SIG-M5 treated with dmso at 0.1 percent for 504 hours (cell line): ENCODE measurements around the gene ANKAR.
"Not testable (repeated sequence)": the region's sequence is repeated elsewhere in the genome, so short reads cannot be mapped to it uniquely, and the experiment has no call there.

Experiments
- DNase-seq: peaks from one replicate; lab custom pipeline; 2025; ENCODE audit not compliant: unreplicated experiment; lab: John Stamatoyannopoulos, UW

Gene ANKAR, protein sequence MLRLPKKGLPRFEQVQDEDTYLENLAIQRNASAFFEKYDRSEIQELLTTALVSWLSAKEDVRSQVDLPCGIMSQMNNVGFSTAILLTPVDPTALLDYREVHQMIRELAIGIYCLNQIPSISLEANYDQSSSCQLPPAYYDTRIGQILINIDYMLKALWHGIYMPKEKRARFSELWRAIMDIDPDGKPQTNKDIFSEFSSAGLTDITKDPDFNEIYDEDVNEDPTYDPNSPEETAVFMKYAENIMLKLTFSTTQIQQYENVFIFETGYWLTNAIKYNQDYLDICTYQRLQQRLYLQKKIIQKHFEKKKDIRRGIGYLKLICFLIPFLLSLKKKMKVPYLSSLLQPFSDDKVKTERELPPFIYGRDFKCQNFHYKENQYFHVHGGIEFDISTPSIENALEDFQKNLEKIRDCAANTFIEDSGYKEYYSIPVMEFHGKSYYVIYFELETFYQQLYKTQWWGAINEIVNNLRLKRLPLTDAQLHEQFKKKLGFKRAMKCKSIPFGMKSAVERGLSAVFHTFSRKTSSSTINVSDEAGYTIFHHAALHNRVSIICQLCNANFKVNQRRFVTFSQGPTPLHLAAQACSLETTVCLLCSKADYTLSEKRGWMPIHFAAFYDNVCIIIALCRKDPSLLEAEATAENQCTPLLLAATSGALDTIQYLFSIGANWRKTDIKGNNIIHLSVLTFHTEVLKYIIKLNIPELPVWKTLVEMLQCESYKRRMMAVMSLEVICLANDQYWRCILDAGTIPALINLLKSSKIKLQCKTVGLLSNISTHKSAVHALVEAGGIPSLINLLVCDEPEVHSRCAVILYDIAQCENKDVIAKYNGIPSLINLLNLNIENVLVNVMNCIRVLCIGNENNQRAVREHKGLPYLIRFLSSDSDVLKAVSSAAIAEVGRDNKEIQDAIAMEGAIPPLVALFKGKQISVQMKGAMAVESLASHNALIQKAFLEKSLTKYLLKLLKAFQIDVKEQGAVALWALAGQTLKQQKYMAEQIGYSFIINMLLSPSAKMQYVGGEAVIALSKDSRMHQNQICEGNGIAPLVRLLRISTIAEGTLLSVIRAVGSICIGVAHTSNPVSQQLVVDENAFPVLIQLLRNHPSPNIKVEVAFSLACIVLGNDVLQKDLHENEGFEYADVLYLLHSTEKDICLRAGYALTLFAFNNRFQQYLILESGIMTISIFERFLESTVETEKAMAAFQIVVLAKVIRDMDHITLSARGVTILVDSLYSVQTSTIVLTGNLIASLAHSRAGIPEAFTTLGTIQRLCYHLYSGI (N-terminal part only)

DNA sequence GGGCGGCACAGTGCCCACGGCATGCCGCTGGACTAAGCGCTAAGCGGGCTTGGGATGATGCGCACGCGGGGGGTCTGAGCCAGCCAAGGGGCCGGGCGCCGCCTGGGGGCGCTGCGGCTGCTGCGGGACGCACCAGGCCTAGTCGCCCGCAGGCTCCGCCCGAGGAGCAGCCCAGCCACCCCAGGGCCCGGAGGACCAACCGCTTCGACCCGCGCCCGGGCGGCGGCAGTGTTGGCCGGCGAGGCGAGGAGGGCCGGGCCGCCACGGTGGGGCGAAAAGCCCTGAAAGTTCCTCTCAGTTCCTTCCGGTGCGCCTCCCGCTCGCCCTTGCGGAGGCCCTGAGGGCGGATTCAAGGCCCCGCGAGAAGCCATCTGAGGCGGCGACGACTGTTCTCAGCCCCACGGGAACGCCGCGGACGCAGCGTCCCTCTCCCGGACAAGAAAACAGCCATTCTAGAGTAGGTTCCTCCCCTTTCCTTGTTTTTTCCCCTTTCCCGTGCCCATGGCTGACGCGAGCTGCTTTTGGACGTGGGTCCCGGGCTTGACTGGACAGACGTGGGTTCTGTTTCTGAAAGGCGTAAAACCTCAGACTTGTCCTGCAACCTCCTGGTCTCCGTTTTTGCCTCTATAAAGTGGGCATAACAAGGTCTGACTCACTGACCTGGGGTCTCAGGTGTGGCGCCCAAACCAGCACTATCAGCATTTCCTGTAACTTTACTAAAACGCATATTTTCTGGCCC lies at the start of gene ANKAR:
Gene ANKAR (plus strand): TSS at position 297 of the 739 bp plus-strand sequence. CDS start 1,821 bp downstream, outside the sequence.
- DNase-seq = no peak

DNA sequence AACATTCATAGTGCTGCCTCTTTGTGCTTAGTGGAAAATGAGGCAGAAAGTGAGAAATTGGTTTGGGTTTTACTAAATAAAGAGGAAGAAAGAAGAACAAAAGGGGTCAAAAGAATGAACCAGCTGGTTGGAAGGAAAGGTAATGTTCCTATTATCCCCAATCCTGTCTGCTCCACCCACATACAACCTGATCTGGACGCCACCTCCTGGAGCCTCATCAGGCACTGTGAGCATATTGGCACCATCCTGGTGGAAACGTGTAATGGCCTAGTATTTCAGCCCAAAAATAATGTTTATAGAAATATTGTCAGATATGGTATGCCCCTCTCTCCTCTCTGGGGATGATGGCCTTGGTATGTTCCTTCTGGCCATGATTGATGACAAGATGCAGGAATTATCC lies 48.8 kb upstream of the ANKAR start:
- no peak for DNase-seq

DNA sequence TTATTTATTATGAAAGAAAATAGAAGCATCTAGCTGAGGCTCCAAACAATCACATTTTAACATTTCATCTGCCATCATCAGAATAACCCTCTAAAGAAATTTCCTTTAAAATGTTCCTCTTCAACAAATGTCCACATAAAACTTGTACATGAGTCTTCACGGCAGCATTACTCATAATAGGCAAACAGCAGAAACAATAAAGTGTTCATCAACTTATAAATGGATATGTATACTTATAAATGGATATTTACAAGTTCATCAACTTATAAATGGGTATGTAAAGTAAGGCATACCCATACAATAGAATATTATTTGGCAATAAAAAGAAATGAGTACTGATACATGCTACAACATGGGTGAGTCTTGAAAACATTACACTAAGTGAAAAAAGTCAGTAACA lies 46.7 kb upstream of the ANKAR start:
- no peak for DNase-seq

DNA sequence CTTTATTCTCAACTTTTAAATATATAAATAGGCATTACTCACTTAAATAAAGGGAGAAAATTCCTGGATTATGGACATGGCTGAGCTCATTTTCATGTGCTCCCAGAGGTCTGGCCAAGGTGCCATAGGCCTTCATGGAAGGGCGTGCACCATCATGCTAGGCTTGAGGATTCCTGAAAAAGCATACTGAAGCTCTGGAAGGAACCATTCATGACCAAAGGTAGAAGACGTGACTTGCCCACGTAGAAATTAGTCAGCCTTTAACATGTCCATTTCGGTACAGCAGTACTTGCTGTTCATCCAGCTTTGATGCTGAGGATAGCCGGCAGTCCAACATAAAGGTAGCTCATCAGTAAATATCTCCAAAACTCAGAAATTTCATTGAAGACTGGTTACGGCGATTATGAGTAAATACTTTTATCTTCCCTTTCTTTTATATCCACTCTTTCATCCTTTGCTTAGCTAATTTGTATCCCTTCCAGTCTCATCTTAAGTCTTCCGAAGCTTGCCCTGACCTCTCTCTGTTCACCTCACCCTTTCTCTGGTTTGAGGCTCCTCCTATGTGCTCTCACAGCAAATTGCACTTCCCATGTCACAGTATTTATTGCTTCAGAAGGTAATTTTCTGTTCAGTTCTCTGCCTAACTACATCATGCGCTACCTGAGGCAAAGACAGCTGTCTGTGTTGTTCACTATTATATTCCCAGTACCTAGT lies 45.5 kb upstream of the ANKAR start:
- peak; percentile 7 for DNase-seq

DNA sequence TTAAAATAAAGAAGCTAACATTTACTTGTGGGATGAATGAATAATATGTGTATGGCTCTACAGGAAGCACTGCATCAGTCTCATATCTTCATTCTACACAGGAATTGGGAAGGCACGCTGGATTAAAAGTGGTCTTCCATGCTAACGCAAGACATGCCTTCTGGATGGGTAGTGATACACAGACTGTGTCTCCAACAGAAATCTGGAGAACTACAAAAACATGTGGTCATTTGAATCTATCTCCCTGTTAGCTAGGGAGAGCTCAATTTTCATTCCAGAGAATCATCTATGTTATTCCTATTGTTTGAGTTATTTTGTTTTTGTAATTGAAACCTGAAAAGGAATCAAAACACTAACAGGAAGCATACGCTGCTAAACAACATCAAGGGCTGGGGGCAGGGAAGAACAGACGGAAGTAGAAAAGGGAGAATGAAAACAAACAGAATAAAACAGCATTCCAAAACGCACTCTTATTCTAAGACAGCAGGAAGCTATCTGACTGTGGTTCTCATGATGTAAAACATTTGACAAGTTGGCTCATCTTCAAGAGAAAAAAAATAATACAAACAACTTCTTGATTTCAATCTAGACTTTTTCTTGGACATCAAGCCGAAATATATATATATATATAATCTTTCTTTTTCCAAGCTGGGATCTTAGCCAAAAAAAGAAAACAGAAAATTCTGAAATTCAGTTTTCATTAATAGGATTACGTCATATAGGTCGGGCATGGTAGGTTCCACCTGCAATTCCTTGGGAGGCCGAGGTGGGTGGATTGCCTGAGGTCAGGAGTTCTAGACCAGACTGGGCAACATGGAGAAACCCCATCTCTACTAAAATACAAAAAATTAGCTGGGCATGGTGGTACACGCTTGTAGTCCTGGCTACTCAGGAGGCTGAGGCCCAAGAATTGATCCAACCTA lies 44.7 kb upstream of the ANKAR start:
- no peak for DNase-seq

DNA sequence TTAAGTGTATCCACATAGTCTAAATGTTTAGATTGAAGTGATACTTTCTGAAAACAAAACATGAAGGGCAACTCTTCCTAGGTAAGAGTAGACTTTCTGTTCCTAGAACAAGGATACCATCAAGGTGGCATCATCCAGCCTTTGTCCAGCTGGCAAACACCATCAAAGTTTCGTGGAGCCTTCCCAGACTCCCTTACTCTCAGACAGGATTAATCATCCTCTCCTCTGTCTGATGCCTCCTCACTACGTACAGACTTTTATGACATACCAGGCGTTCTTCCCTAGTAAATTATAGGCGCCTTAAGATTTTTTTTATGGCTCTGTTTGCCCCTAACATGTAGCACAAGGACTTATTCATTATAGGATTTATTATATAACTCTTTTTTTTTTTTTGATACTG lies 42.6 kb upstream of the ANKAR start:
- DNase-seq = no peak

DNA sequence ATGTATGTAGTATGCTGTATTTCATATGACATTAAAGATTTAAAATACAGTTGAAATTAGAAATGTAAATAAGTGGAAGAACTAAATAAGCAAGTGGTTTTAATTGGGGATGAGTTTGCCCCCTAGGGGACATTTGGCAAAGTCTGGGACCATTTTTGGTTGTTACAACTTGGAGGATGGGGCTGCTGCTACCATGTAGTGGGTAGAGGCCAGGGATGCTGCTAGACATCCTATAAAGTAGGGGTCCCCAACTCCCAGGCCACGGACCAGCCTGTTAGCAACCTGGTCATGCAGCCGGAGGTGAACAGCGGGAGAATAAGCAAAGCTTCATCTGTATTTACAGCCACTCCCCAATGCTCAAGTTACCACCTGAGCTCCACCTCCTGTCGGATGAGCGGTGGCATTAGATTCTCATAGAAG lies 41.1 kb upstream of the ANKAR start:
- DNase-seq = peak; percentile 27

DNA sequence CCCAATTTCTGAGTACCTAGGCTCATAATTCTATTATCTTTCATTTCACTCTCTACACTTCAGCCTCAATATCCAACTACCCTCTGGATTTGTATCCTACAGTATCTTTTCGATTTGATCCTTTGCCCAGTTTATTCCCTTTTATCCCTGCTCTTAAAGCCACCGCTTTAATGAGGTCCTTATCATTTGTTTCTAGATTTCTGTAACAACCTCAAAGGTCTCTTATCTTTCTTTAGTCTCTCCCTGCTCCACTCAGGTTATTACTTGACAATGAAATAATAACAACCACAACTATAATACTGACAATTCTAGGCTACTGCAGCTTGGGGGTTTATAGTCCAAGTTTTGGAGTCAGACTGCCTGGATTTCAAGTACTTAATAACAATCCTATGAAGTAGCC lies 39.1 kb upstream of the ANKAR start:
- DNase-seq = no peak

DNA sequence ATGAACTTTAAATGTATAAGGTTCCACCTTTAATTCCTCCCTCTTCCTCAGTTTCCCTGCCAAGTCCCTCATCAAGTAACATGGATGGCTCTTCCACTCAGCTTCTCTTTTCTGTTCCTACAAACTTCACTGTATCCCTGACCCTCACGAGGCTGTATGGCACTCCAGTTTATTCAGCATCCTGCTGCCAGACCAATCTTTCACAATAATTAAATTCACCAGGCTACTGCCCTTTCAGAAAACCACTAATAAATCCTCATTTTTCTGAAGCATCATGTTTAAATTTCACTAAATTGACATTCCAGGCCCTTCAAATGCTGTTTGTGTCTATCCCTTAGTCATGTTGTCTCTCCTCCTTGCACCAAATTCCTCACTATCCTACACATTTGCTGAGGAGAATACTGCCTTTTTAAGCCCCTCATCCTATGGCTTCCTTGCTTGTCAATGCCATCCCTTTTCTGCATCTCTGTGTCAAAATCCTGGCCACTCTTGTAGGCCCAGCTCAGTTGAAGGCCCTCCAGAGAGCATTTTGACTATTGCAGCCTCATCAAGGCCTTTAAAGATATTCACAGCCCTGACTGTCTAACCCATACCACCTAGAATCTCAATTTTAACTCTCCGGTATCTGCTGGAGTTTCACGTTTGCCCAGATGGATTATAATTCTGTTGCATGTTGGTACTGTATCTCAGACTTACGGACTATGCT lies 36.0 kb upstream of the ANKAR start:
- no peak for DNase-seq

DNA sequence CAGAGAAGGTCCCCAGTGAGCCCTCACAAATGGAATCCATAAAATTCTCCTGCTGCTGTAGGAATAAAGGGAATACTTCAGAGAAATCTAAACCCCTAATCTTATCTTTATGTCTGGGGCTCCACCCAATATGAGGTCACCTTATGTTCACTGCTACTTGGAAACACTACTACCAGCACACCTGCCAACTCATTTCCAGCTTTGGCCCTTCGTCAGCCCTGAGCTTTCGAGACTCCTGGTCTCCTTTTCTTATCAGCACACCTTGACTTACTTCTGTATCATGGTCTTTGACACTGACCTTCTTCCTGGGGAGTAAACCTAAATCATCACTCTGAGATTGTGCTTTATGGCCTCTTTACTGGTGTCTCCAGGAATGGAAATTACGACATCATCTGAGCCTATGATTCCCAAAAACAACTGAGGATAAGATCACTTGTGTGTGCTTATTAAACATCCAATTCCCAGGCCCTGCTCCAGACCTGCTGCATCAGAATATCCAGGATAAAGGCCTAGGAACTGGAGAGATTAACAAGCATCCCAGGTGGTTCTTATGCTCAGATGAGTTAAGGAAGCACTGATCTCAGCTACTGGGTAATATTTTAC lies 35.4 kb upstream of the ANKAR start:
- DNase-seq = no peak

DNA sequence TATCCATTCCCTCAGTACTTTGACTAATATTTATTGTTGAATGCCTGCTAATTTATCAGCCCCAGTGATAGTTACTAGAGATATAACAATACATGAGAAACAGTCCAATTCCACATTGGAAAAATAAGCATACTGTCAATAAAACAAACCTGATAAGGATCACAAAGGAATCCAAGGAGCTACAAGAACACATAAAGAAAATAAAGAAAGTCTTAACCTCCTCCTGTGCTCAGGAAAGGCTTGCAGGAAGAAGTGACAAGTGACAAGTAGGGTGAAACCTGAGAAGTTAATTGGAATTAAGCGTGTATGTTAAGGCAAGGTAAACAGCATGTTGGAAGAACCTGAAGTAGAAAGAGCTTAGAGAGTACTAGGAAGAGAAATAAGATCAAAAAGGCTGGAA lies 33.5 kb upstream of the ANKAR start:
- no peak for DNase-seq

DNA sequence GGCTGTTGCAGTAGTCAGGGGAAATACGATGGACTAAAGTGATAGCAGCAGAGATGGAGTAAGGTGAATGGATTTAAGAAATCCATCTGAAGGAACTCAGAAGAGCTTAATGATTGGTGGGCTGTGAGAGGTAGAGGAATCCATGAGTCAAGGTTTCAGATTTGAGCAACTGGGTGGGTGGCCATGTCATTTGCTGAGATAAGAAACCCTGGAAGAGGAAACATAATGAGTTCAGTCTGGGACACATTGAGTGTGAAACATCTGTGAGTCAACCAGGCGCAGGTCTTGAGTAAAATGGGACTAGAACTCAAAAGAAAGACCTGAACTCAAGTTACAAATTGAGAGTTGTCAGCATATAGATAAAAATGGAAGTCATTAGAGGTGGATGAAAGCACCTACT lies 32.9 kb upstream of the ANKAR start:
- no peak for DNase-seq

DNA sequence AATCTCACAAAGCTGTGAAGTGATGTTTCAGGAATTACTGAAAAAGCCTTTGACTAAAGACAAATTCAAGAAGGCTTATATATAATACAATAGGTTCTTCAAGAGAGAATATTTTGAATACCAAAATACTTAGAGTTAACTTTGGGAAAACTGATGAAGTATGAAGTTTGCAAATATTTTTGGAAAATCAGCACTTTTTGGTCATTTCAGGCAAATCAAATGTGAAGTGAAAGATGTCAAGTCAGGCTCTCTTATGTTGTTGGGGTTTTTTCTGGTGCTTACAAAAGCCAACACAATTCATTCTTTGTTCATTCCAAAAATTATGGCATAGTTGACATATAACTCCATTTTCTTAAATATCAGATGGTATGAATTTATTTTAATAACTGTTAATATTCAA lies 27.9 kb upstream of the ANKAR start:
- no peak for DNase-seq

DNA sequence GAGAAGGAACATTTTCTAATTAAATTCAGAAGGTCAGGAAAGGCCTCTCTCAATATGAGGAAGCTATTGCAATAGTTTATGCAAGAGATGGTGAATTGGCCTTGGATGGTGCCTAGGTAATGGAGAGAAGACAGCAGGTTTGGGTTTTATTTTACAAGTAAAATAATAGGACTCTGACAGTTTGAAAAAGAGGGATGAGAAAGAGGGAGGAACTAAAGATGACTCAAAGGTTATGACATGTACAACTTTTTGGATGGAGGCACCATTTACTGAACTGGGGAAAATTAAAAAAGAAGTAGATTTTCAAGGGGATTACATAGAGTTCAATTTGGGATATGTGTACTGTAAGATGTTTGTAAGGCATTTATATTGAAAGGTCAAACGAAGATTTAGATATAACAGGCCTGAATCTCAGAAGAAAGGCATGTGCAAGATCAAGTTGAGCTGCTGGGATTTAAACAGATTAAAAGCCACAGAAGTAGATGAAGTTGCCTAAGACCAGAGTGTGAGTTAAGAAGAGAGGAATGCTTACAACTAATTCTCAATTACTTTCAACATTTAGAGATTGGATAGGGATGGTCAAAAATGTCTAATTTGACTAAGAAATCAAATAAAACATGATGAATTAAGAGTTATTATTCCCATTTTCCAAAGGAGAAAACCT lies 25.5 kb upstream of the ANKAR start:
- DNase-seq = no peak

DNA sequence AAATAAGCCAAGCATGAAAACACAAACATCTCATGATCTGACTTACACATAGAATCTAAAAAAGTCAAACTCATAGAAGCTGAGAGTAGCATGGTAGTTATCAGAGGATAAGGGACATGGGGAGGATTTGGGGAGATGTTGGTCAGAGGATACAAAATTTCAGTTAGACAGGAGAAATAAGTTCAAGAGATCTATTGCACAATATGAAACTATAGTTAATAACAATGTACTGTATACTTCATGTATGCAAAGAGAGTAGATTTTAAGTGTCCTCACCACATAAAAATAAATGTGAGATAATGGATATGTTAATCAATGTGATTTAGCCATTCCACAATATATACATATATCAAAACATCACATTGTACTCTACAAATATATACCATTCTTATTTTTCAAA lies 23.2 kb upstream of the ANKAR start:
- no peak for DNase-seq

DNA sequence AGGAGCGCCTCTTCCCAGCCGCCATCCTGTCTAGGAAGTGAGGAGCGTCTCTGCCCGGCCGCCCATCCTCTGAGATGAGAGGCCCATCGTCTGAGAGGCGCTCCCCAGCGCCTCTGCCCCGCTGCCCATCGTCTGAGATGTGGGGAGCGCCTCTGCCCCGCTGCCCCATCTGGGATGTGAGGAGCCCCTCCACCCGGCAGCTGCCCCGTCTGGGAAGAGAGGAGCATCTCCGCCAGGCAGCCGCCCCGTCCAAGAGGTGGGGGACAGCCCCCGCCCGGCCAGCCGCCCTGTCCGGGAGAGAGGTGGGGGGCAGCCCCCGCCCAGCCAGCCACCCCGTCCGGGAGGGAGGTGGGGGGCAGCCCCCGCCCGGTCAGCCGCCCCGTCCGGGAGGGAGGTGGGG lies 21.0 kb upstream of the ANKAR start:
- not testable (repeated sequence) for DNase-seq

DNA sequence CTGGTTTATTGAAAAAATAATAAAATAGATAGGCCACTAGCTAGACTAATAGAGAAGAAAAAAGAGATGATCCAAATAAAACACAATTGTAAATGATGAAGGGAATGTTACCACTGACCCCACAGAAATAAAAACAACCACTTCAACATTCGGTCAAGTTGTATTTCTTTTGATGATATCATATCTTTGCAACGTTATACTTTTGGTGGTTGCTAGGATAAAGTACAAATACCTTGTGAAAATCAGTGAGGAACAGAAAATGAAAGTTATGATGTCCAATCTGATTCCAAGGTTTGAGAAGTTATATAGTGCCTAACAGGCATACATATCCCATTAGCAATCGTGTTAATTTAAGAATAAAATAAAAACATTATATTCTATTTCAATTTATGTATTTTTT lies 19.8 kb upstream of the ANKAR start:
- no peak for DNase-seq
